ENCODE data around the gene CFAP221. TPM values are rescaled to one million over a fixed set of nuclear protein-coding genes. Genes with fewer than 3 reads are reported as not detected.

CFAP221 gene
- total and polyA plus RNA-seq, 8 donors = 10.1 to 25.3 (median 15.2) TPM

- no peak for TF ChIP-seq CTCF (IDR thresholded peaks at IDR 0.05)
- H3K4me1 ChIP-seq = peaks cover 0 to 9% (median 3%) of the 10 kb centered on the region in 3 donors
- 93 to 97% methylated on average over 13 of the region's 13 CpGs for WGBS, 2 donors
Observed at GRCh38 chr2:119680457-119681202, 136.4 kb downstream of the CFAP221 start.

GRCh38 chr2:119681203-119681867 is 137.1 kb downstream of the CFAP221 start:
- no peak for TF ChIP-seq CTCF (IDR thresholded peaks at IDR 0.05)
- no peaks in the 10 kb centered on the region for H3K9me3 ChIP-seq
- 90 to 93% methylated on average over 25 of the region's 25 CpGs for WGBS, 2 donors
- no peaks in the 10 kb centered on the region for H3K36me3 ChIP-seq
- H3K27ac ChIP-seq = no peak overlapping the region
- no peak overlapping the region for H3K4me3 ChIP-seq
- DNase-seq (peak in 1 of 6 donors; percentile 74), ATAC-seq (no peak), FAIRE-seq (no peak)
- no peaks in the 10 kb centered on the region for H3K27me3 ChIP-seq
- intact Hi-C loops (cut with DNase I) = no loop called here
- peaks cover 0 to 9% (median 3%) of the 10 kb centered on the region in 3 donors for H3K4me1 ChIP-seq

More at GRCh38 chr2:119680457-119681202, 136.4 kb downstream of the CFAP221 start:
- H3K27ac ChIP-seq = no peak overlapping the region
- DNase-seq (no peak), FAIRE-seq (no peak), ATAC-seq (no peak)
- no peak overlapping the region for H3K4me3 ChIP-seq
- intact Hi-C loops (cut with DNase I) = no loop called here
- no peaks in the 10 kb centered on the region for H3K36me3 ChIP-seq
- no peaks in the 10 kb centered on the region for H3K27me3 ChIP-seq
- H3K9me3 ChIP-seq = no peaks in the 10 kb centered on the region

- Histone ChIP-seq H3K4me1 (peaks cover 0 to 9% (median 3%) of the 10 kb centered on the region in 3 donors), H3K27me3 (no peaks in the 10 kb centered on the region), H3K36me3 (peaks cover 0 to 1% (median 0%) of the 10 kb centered on the region in 3 donors), H3K9me3 (no peaks in the 10 kb centered on the region), H3K4me3 (no peak overlapping the region), H3K27ac (no peak overlapping the region)
- FAIRE-seq (no peak), ATAC-seq (no peak), DNase-seq (no peak)
- no peak for TF ChIP-seq CTCF (IDR thresholded peaks at IDR 0.05)
- WGBS, 2 donors = 51 to 55% methylated on average over 4 of the region's 4 CpGs
- intact Hi-C loops (cut with DNase I) = no loop called here
Observed at GRCh38 chr2:119681868-119682220, 137.6 kb downstream of the CFAP221 start.

- intact Hi-C loops (cut with DNase I) = no loop called here
- ATAC-seq (no peak), FAIRE-seq (no peak), DNase-seq (peak in 1 of 6 donors; percentile 60)
- Histone ChIP-seq H3K27me3 (no peaks in the 10 kb centered on the region), H3K9me3 (no peaks in the 10 kb centered on the region), H3K36me3 (peaks cover 0 to 7% (median 0%) of the 10 kb centered on the region in 3 donors), H3K4me1 (peaks cover 0 to 9% (median 3%) of the 10 kb centered on the region in 3 donors), H3K27ac (no peak overlapping the region), H3K4me3 (no peak overlapping the region)
- WGBS, 2 donors = 90 to 91% methylated on average over 8 of the region's 8 CpGs
- no peak for TF ChIP-seq CTCF (IDR thresholded peaks at IDR 0.05)
Observed at GRCh38 chr2:119682578-119682977, 138.3 kb downstream of the CFAP221 start.
